ENCODE measurements around the gene RAPGEFL1. TPM values are rescaled to one million over a fixed set of nuclear protein-coding genes. Genes with fewer than 3 reads are reported as not detected.
"Not testable (repeated sequence)": the region's sequence is repeated elsewhere in the genome, so short reads cannot be mapped to it uniquely, and the experiment has no call there.

RAPGEFL1 gene
- total RNA-seq, 2 experiments from 2014 or later, result 5.1 to 6.2 TPM

DNA sequence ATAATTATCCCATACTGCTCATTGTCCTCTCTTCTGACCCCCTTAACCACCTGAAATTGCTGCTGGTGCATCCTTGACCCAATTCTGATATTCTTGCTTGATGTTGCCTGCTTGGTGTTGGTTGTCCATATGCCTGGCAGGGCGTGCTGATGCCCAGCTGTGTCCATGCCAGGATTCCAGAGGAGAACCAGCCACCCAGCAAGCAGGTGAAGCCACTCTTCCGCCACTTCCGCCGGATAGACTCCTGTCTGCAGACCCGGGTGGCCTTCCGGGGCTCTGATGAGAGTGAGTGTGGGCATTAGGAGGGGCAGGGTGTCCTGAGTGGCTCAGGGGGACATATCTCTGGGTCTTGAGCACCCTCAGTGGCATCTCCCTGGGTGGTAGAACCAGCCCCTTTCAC, 11.4 kb downstream of the RAPGEFL1 start:
- CTCF ChIA-PET, result interaction anchor here (0.7 to 2.8 kb wide), 4 partner anchors 14 to 176 kb away, joined by 3 to 11 read pairs (median 6); no protein-coding TSS in a partner anchor
- H3K4me3 Mint-ChIP-seq, result no peak overlapping the region
- no peaks in the 10 kb centered on the region for H3K36me3 Mint-ChIP-seq (ENCODE audit: low read depth)
- peaks cover 7% of the 10 kb centered on the region for H3K4me1 Mint-ChIP-seq
- no peak overlapping the region for H3K27ac Mint-ChIP-seq
- POLR2A ChIA-PET, result no interaction called here
- H3K27me3 Mint-ChIP-seq, result no peaks in the 10 kb centered on the region
- ATAC-seq (no peak), DNase-seq (no peak)
- no peaks in the 10 kb centered on the region for H3K9me3 Mint-ChIP-seq (ENCODE audit: low read depth)
- intact Hi-C loops (cut with DNase I, micrococcal nuclease), result no loop called here

DNA sequence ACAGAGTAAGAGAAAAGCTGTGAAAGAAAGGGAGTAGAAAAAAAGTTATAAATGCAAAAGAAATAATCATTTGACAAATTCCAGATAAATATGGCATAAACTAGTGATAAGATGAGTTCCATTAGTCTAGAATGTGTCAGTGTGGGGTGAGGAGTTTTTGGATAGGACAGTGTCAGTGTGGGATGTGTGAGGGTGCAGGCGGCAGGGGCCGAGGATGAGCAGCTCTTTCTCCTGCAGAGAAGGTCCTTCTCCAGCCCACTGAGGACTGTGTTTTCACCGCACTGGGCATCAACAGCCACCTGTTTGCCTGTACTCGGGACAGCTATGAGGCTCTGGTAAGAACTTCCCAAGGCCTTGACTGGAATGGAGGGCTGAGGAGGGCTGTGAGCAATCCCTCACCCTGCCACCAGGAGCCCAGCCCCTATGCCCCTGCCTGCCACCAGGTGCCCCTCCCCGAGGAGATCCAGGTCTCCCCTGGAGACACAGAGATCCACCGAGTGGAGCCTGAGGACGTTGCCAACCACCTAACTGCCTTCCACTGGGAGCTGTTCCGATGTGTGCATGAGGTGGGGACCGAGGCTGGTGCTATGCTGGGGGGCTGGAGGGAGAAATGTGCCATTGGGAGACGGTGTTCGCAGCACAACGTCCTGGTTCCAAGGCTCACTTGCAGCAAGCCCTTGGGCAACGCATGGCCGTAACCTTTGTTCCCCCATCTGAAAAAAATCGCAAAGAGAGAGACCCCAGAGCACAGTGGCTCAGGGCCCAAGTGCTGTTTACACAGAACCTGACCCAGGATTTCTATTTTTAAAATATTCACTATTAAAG, 13.1 kb downstream of the RAPGEFL1 start:
- ChIA-PET POLR2A (no interaction called here), CTCF (interaction anchor here (0.6 to 4.9 kb wide), 16 partner anchors 8 to 919 kb away, joined by 3 to 46 read pairs (median 4); no protein-coding TSS in a partner anchor)
- H3K9me3 Mint-ChIP-seq (ENCODE audit: low read depth), result no peaks in the 10 kb centered on the region
- peaks cover 7% of the 10 kb centered on the region for H3K4me1 Mint-ChIP-seq
- H3K4me3 Mint-ChIP-seq, result peak overlapping the region; percentile 79
- DNase-seq (peak; percentile 48), ATAC-seq (peak; percentile 40)
- H3K27ac Mint-ChIP-seq, result no peak overlapping the region
- intact Hi-C loops (cut with DNase I, micrococcal nuclease), result loop anchor here (1.0 to 2.0 kb wide), 3 partner anchors 77 to 177 kb away; no protein-coding TSS in a partner anchor
- H3K27me3 Mint-ChIP-seq, result no peaks in the 10 kb centered on the region
- H3K36me3 Mint-ChIP-seq (ENCODE audit: low read depth), result no peaks in the 10 kb centered on the region

DNA sequence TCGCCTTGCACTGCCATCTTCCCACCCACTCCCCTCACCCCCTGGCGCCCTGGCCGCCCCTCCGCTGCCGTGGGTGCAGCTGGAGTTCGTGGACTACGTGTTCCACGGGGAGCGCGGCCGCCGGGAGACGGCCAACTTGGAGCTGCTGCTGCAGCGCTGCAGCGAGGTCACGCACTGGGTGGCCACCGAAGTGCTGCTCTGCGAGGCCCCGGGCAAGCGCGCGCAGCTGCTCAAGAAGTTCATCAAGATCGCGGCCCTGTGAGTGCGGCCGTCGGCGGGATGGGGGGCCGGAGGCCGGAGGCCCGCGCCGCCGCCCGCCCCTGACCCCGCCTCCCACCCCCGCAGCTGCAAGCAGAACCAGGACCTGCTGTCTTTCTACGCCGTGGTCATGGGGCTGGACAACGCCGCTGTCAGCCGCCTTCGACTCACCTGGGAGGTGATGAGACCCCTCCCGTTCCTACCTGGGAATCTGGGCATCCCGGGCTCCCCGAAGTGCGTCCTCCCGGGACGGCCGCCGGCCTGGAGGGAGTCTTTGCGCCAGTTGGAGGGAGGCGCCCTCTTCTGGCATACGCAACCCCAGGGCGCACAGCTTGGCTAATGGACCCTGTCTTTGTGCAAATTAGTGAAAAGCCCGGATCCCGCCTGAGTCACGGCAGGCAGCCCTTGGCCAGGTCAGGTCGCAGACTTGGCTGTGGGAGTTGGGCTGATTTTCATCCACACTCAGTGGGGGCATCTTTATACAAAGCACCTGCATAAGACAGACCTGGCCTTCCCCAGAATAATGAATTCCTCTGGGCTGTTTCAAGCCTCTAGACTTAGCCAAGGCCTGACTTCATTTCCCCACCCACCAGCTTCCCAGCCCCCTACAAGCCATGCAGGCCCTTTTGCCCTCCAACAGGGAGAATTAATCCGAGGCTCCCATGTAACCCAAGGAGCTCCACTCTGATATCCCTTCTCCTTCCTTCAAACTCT, 14.3 kb downstream of the RAPGEFL1 start:
- no peaks in the 10 kb centered on the region for H3K9me3 Mint-ChIP-seq (ENCODE audit: low read depth)
- DNase-seq, result peak; percentile 84
- ATAC-seq, result peak; percentile 91
- CTCF ChIA-PET, result interaction anchor here (0.6 to 4.9 kb wide), 27 partner anchors 8 to 920 kb away, joined by 3 to 46 read pairs (median 4); partner anchors contain the start of gene WIPF2
- no peaks in the 10 kb centered on the region for H3K27me3 Mint-ChIP-seq
- peaks cover 7% of the 10 kb centered on the region for H3K4me1 Mint-ChIP-seq
- peak overlapping the region; percentile 76 for H3K27ac Mint-ChIP-seq
- POLR2A ChIA-PET, result interaction anchor here (0.5 to 0.9 kb wide), 3 partner anchors 16 to 714 kb away, joined by 3 to 4 read pairs (median 3); no protein-coding TSS in a partner anchor
- intact Hi-C loops (cut with DNase I, micrococcal nuclease), result loop anchor here (1.0 to 2.0 kb wide), 3 partner anchors 78 to 178 kb away; no protein-coding TSS in a partner anchor
- H3K36me3 Mint-ChIP-seq (ENCODE audit: low read depth), result no peaks in the 10 kb centered on the region
- H3K4me3 Mint-ChIP-seq, result peak overlapping the region; percentile 79

DNA sequence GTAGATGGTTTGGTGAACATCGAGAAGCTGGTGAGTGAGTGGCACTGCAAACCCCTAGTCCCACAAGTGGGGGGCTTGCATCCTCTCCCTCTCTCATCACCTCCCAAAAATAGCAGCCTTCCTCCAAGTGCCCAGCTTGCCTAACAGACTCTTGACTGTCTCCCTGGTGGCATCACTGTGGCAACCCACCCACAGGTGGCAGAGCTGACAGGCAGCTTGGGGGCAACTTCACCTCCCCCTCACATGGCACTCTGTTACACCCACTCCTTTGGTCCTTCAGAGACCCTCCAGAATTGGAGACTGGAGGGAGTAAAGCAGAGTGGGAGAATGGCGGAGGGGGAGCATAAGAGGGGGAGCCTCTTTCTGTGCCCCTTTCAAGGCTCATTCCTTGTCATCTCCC, 15.7 kb downstream of the RAPGEFL1 start:
- no peaks in the 10 kb centered on the region for H3K36me3 Mint-ChIP-seq (ENCODE audit: low read depth)
- H3K9me3 Mint-ChIP-seq (ENCODE audit: low read depth), result no peaks in the 10 kb centered on the region
- no peak overlapping the region for H3K27ac Mint-ChIP-seq
- ATAC-seq, result no peak
- H3K4me1 Mint-ChIP-seq, result peaks cover 7% of the 10 kb centered on the region
- intact Hi-C loops (cut with DNase I, micrococcal nuclease), result no loop called here
- ChIA-PET CTCF (interaction anchor here (0.6 to 4.9 kb wide), 9 partner anchors 9 to 180 kb away, joined by 3 to 46 read pairs (median 4); partner anchors contain the start of gene WIPF2), POLR2A (interaction anchor here (0.6 kb wide), 1 partner anchor 1144 kb away, joined by 6 read pairs; no protein-coding TSS in a partner anchor)
- H3K27me3 Mint-ChIP-seq, result no peaks in the 10 kb centered on the region
- DNase-seq, result no peak
- H3K4me3 Mint-ChIP-seq, result no peak overlapping the region

DNA sequence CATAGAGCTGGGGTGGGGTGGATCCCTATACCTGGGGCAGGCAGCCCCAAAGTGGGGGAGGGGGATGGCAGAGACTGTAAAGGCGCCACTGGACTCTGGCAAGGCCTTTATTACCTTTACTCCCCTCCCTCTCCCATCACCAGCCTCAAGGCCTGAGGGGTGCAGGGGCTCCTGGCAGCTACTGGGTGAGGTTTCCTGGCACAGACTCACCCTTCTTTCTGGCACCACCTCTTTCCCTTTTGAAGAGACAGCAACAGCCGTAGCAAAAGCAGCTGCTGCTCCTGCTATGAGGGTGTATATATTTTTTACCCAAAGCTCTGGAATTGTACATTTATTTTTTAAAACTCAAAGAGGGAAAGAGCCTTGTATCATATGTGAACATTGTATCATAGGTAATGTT, 17.6 kb downstream of the RAPGEFL1 start:
- Mint-ChIP-seq H3K27ac (no peak overlapping the region), H3K36me3 (ENCODE audit: low read depth) (no peaks in the 10 kb centered on the region), H3K27me3 (no peaks in the 10 kb centered on the region), H3K4me3 (no peak overlapping the region), H3K9me3 (ENCODE audit: low read depth) (no peaks in the 10 kb centered on the region), H3K4me1 (peaks cover 10% of the 10 kb centered on the region)
- no peak for ATAC-seq
- CTCF ChIA-PET, result interaction anchor here (0.9 to 4.9 kb wide), 2 partner anchors 9 to 82 kb away, joined by 3 to 46 read pairs; no protein-coding TSS in a partner anchor
- intact Hi-C loops (cut with DNase I, micrococcal nuclease), result no loop called here
- DNase-seq, result no peak
- POLR2A ChIA-PET, result no interaction called here

DNA sequence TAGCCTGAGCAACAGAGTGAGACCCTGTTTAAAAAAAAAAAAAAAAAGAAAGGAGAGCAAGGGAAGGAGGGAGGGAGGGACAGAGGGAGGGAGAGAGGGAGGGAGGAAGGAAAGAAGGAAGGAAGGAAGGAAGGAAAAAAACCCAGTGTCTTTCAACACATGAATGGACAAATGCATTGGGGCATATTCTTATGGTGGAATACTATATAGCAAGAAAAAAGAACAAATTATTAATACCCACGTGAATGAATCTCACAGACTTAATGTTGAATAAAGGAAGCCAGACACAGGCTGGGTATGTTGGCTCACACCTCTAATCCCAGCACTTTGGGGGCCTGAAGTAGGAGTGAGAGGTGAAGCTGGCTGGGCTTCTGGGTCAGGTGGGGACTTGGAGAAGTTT, 20.3 kb downstream of the RAPGEFL1 start:
- CTCF ChIA-PET, result interaction anchor here (0.9 to 2.7 kb wide), 6 partner anchors 11 to 171 kb away, joined by 3 to 9 read pairs (median 5); no protein-coding TSS in a partner anchor
- POLR2A ChIA-PET, result interaction anchor here (0.6 to 0.9 kb wide), 2 partner anchors 64 to 84 kb away, joined by 3 read pairs; no protein-coding TSS in a partner anchor
- Mint-ChIP-seq H3K36me3 (ENCODE audit: low read depth) (no peaks in the 10 kb centered on the region), H3K27ac (no peak overlapping the region), H3K4me1 (peaks cover 5% of the 10 kb centered on the region), H3K4me3 (no peak overlapping the region), H3K9me3 (ENCODE audit: low read depth) (no peaks in the 10 kb centered on the region), H3K27me3 (no peaks in the 10 kb centered on the region)
- ATAC-seq (no peak), DNase-seq (no peak)
- intact Hi-C loops (cut with DNase I, micrococcal nuclease), result no loop called here

DNA sequence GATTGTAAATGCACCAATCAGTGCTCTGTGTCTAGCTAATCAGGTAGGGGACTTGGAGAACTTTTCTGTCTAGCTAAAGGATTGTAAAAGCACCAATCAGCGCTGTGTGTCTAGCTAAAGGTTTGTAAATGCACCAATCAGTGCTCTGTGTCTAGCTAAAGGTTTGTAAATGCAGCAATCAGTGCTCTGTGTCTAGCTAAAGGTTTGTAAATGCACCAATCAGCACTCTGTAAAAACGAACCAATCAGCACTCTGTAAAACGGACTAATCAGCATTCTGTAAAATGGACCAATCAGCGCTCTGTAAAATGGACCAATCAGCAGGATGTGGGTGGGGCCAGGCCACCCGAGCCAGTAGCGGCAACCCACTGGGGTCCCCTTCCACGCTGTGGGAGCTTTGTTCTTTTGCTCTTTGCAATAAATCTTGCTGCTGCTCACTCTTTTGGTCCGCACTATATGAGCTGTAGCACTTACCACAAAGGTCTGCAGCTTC, 20.7 kb downstream of the RAPGEFL1 start:
- peak; percentile 60 for ATAC-seq
- ChIA-PET CTCF (interaction anchor here (0.9 to 2.7 kb wide), 10 partner anchors 8 to 172 kb away, joined by 3 to 9 read pairs (median 4); partner anchors contain the start of gene WIPF2), POLR2A (interaction anchor here (0.6 to 0.9 kb wide), 3 partner anchors 63 to 90 kb away, joined by 3 to 8 read pairs (median 3); no protein-coding TSS in a partner anchor)
- H3K4me1 Mint-ChIP-seq; H3K9me3 Mint-ChIP-seq (ENCODE audit: low read depth); H3K27ac Mint-ChIP-seq; intact Hi-C loops (cut with DNase I, micrococcal nuclease); H3K27me3 Mint-ChIP-seq; H3K36me3 Mint-ChIP-seq (ENCODE audit: low read depth): not testable (repeated sequence)
- H3K4me3 Mint-ChIP-seq, result peak overlapping the region; percentile 43
- DNase-seq, result peak; percentile 51

DNA sequence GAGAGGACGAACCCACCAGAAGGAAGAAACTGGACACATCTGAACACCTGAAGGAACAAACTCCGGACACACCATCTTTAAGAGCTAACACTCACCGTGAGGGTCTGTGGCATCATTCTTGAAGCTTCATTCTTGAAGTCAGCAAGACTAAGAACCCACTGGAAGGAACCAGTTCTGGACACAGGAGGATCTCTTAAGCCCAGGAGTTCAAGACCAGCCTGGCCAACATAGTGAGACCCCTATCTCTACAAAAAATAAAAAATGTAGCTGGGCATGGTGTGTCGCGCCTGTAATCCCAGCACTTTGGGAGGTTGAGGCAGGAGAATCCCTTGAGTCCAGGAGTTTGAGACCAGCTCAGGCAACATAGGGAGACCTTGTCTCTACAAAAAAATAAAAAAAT, 21.3 kb downstream of the RAPGEFL1 start:
- CTCF ChIA-PET, result interaction anchor here (0.9 to 2.7 kb wide), 12 partner anchors 9 to 172 kb away, joined by 3 to 9 read pairs (median 4); partner anchors contain the start of gene WIPF2
- H3K4me3 Mint-ChIP-seq, result peak overlapping the region; percentile 43

DNA sequence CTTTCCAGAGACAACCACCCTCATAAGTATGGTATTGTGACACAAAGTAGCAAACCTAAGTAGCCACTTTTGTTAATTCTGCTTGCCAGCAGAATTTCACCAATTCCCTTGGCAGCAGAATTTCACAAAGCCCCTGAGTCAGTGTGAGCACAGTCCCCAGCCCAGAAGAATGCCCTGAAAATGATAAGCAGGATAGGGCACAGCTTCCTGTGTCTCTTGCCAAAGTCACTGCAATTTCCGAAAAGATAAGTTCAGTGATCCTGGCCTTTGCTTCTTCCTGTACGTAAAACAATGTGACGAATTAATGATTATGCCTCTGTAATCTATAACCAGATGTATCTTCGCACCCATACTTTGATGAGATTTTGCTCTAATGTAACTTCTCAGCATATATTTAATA, 25.9 kb downstream of the RAPGEFL1 start:
- peaks cover 2% of the 10 kb centered on the region for H3K27me3 Mint-ChIP-seq
- H3K27ac Mint-ChIP-seq, result no peak overlapping the region
- no peak for ATAC-seq
- ChIA-PET POLR2A (no interaction called here), CTCF (interaction anchor here (0.7 to 4.3 kb wide), 10 partner anchors 8 to 1340 kb away, joined by 3 to 30 read pairs (median 5); partner anchors contain the start of gene CDC6)
- no peaks in the 10 kb centered on the region for H3K36me3 Mint-ChIP-seq (ENCODE audit: low read depth)
- H3K4me1 Mint-ChIP-seq, result peaks cover 5% of the 10 kb centered on the region
- no peak overlapping the region for H3K4me3 Mint-ChIP-seq
- H3K9me3 Mint-ChIP-seq (ENCODE audit: low read depth), result no peaks in the 10 kb centered on the region
- intact Hi-C loops (cut with DNase I, micrococcal nuclease), result no loop called here
- DNase-seq, result no peak

More for the DNA sequence above, 21.3 kb downstream of the RAPGEFL1 start:
- intact Hi-C loops (cut with DNase I, micrococcal nuclease), result no loop called here
- Mint-ChIP-seq H3K4me1 (peaks cover 5% of the 10 kb centered on the region), H3K27me3 (no peaks in the 10 kb centered on the region), H3K36me3 (ENCODE audit: low read depth) (no peaks in the 10 kb centered on the region), H3K9me3 (ENCODE audit: low read depth) (no peaks in the 10 kb centered on the region), H3K27ac (no peak overlapping the region)
- ATAC-seq (no peak), DNase-seq (no peak)
- POLR2A ChIA-PET, result interaction anchor here (0.6 to 0.9 kb wide), 2 partner anchors 85 to 90 kb away, joined by 3 to 8 read pairs; no protein-coding TSS in a partner anchor

DNA sequence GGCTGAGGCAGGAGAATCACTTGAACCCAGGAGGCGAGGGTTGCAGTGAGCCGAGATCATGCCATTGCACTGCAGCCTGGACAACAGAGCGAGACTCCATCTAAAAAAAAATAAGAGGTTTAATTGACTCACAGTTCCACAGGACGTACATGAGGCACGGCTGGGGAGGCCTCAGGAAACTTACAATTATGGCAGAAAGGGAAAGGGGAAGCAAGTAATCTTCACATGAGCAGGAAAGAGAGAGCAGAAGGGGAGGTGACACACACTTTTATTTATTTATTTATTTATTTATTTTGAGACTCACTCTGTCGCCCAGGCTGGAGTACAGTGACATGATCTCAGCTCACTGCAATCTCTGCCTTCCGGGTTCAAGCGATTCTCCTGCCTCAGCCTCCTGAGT, 28.9 kb downstream of the RAPGEFL1 start:
- H3K27ac Mint-ChIP-seq; intact Hi-C loops (cut with DNase I, micrococcal nuclease); H3K27me3 Mint-ChIP-seq; POLR2A ChIA-PET; H3K4me1 Mint-ChIP-seq; H3K9me3 Mint-ChIP-seq (ENCODE audit: low read depth); ATAC-seq; H3K36me3 Mint-ChIP-seq (ENCODE audit: low read depth); H3K4me3 Mint-ChIP-seq; CTCF ChIA-PET; DNase-seq: not testable (repeated sequence)

All from activated CD4-positive, alpha-beta T cell treated with anti-CD3 and anti-CD28 coated beads for 36 hours (primary cell).